ENCODE results near the gene STON2. TPM values are rescaled to one million over a fixed set of nuclear protein-coding genes. Genes with fewer than 3 reads are reported as not detected.

STON2 gene
- total RNA-seq, 1 donor from 2014 or later: 175 TPM

GRCh38 chr14:81336009-81336408, 64.1 kb downstream of the STON2 start:
- DNase-seq (ENCODE audit: low read depth in 2 of 2): no peak

GRCh38 chr14:81332725-81333124, 67.4 kb downstream of the STON2 start:
- no peak for DNase-seq (ENCODE audit: low read depth in 2 of 2)

GRCh38 chr14:81331229-81332021, 68.7 kb downstream of the STON2 start:
- no peak for DNase-seq (ENCODE audit: low read depth in 2 of 2)

GRCh38 chr14:81330619-81331122, 69.5 kb downstream of the STON2 start:
- DNase-seq (ENCODE audit: low read depth in 2 of 2): no peak

- no peak for DNase-seq (ENCODE audit: low read depth in 2 of 2)
Observed at GRCh38 chr14:81329640-81330381, 70.3 kb downstream of the STON2 start.

- DNase-seq (ENCODE audit: low read depth in 2 of 2): no peak
Observed at GRCh38 chr14:81326451-81326850, 73.7 kb downstream of the STON2 start.

- DNase-seq (ENCODE audit: low read depth in 2 of 2): no peak
Observed at GRCh38 chr14:81324011-81324410, 76.1 kb downstream of the STON2 start.

- no peak for DNase-seq (ENCODE audit: low read depth in 2 of 2)
Observed at GRCh38 chr14:81323093-81323492, 77.0 kb downstream of the STON2 start.

- no peak for DNase-seq (ENCODE audit: low read depth in 2 of 2)
Observed at GRCh38 chr14:81319946-81320345, 80.2 kb downstream of the STON2 start.

- DNase-seq (ENCODE audit: low read depth in 2 of 2): no peak
Observed at GRCh38 chr14:81319314-81319713, 80.8 kb downstream of the STON2 start.

- DNase-seq (ENCODE audit: low read depth in 2 of 2): peak in 1 of 2 donors; percentile 78
Observed at GRCh38 chr14:81315341-81315740, 84.8 kb downstream of the STON2 start.

GRCh38 chr14:81314443-81315175, 85.5 kb downstream of the STON2 start:
- DNase-seq (ENCODE audit: low read depth in 2 of 2): no peak

GRCh38 chr14:81313775-81314429, 86.2 kb downstream of the STON2 start:
- no peak for DNase-seq (ENCODE audit: low read depth in 2 of 2)

- no peak for DNase-seq (ENCODE audit: low read depth in 2 of 2)
Observed at GRCh38 chr14:81313200-81313599, 86.9 kb downstream of the STON2 start.

- DNase-seq (ENCODE audit: low read depth in 2 of 2): no peak
Observed at GRCh38 chr14:81312289-81312876, 87.7 kb downstream of the STON2 start.

- DNase-seq (ENCODE audit: low read depth in 2 of 2): peak in 1 of 2 donors; percentile 86
Observed at GRCh38 chr14:81311778-81312177, 88.3 kb downstream of the STON2 start.

GRCh38 chr14:81311141-81311540, 89.0 kb downstream of the STON2 start:
- DNase-seq (ENCODE audit: low read depth in 2 of 2): peak in 1 of 2 donors; percentile 55

GRCh38 chr14:81310606-81311005, 89.5 kb downstream of the STON2 start:
- peak in 1 of 2 donors; percentile 97 for DNase-seq (ENCODE audit: low read depth in 2 of 2)

GRCh38 chr14:81309511-81309910, 90.6 kb downstream of the STON2 start:
- DNase-seq (ENCODE audit: low read depth in 2 of 2): peak in 1 of 2 donors; percentile 85

- DNase-seq (ENCODE audit: low read depth in 2 of 2): no peak
Observed at GRCh38 chr14:81305743-81306142, 94.4 kb downstream of the STON2 start.

GRCh38 chr14:81305065-81305464, 95.1 kb downstream of the STON2 start:
- no peak for DNase-seq (ENCODE audit: low read depth in 2 of 2)

All from lung microvascular endothelial cell (primary cell).